GM19025 (cell line): ENCODE measurements around the gene BMPR1B.

ENCODE experiments used
- ATAC-seq: cut with Tn5 transposase; IDR thresholded peaks from one replicate; pipeline ENCODE4 v1.9.1; 2021; ENCODE audit warnings: mild to moderate bottlenecking, low read depth, moderate library complexity; ENCODE audit not compliant: unreplicated experiment

Gene BMPR1B

DNA sequence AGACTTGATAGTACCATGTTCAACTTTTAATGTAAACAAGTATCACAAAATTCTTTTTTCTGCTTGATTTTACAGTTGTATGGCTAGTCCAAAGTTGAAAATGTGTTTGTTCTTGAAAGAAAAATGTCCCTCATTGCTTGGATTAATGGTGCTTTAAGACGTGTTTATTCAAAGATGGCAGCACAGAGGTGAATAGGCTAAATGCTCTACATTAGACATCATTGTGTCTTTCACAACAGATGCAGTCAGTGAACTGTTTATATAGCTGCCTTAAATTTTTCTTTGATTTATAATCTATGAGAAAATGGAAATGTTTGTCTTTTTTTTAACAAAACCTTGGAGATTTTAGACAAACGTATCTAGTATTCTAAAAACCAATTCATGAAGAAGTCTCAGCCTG is 137.3 kb downstream of the BMPR1B start:
- ATAC-seq: no peak

DNA sequence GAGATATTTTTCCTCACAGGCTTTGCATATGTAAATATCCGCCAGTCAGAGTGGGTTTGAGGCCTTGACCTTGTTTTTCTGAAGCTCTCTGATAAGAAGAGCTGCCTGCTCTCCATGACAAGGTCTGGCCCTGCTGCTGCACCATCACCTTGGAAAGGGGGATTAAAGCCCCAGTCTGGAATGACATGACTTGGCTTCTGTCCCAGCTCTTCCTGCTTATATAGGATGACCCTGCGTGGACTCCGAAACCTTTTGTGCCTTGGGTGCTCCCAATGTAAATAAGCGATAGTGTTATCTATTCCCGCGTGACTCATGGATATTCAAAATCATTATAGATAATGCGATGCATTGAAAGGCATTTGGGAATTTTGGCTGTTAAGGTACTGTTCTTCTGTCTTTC is 139.3 kb downstream of the BMPR1B start:
- ATAC-seq: no peak

DNA sequence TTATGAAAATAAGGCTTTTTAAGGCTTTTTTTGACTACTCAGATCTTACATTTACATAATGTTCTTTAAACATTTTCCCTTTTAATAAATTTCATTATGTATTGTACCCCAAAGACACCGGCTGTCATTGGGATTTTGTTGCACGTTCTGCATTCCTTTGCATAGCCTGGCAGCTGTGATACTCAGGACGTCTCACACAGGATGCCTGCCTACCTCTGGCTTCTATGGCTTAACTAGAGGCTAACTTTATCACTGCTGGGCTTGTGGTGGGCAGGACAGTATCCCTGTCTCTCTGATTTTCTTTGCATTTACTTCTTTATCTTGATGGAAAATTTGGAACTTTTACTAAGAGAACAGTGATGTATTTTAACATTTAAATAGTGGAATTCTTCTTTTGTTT is 147.8 kb downstream of the BMPR1B start:
- no peak for ATAC-seq

DNA sequence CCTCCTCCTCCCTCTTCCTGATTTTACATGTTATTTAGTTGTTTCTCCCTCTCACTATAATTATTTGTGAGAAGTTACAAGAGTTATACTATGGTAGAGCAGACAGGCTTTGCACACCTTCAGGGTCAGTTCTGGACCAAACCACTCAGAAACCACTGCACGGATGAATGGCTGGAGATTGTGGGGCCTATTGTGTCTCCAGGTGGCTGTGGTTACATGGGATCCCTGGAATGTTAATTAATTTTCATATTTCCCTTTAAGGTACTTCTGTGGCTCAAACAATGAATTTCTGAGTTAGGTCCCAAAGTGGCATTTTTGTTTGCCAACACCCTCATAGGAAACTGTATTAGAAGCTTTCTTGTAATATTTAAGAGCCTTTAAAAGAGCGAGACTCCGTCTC is 151.9 kb downstream of the BMPR1B start:
- ATAC-seq: no peak

DNA sequence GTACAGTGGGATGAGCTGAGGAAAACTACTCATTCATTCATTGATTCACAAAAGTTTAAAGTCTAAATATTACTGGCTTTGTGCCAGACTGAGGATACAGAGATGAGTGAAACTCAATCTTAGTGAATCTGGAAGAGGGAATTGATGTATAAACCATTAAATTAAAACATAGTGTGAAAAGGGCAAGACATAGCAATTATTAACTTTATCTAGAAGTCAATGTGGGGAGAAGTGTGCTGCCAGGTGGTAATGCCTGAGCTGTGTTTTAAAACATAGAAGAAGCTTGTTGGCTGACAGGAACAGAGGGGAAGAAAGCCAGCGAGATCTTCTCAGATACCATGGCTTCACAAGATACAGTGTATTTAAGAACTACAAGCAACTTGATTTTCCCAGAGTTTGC is 153.4 kb downstream of the BMPR1B start:
- no peak for ATAC-seq

DNA sequence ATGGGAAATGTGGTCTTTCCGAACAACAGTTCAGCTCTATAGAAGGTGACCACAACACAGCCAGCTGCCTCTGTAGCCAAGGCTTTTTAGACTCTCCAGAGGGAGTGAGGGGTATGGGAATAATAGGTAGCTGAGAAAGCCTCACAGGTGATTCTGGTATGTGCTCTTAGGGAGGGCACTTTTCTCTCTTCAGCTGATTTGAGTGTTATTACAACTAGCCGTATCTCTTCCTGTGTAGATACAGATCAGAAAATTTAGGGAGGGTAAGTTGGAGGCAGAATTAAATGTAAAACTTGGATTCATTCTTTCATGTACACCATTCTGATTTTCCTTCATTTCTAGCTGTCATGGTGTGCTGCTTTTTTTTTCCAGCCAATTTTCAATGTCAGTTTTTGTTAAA is 154.9 kb downstream of the BMPR1B start:
- ATAC-seq: no peak

DNA sequence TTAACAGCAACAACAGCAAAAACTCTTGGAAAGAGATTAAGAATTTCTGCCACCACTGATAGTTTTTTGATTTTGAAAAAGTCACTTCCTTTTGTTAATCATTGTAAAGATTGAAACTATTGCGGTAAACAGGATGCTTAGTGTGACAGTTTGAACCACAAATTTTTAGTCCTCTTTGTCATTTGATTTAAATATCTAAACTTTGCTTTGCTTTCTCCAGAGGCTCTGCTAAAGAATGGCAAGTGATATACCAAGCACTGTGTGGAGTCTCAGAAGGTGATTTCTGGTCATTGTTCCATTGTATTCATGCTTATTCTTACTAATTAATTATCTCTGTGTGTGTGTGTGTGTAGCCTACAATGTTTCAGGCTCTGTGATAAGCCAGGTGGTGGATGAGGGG is 155.6 kb downstream of the BMPR1B start:
- ATAC-seq: peak; percentile 65

DNA sequence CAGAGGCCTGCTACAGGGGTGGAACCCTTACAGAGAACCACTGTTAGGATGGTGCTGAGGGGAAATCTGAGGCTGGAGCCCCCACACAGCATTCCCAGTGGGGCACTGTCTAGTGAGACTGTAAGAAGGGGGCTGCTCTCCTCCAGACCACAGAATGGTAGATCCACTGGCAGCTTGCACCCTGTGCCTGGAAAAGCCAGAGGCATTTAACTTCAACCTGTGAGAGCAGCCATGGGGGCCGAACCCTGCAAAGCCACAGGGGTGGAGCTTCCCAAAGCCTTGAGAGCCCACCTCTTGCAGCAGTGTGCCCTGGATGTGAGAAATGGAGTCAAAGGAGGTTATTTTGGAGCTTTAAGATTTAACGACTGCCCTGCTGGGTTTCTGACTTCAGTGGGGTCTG is 159.4 kb downstream of the BMPR1B start:
- no peak for ATAC-seq

DNA sequence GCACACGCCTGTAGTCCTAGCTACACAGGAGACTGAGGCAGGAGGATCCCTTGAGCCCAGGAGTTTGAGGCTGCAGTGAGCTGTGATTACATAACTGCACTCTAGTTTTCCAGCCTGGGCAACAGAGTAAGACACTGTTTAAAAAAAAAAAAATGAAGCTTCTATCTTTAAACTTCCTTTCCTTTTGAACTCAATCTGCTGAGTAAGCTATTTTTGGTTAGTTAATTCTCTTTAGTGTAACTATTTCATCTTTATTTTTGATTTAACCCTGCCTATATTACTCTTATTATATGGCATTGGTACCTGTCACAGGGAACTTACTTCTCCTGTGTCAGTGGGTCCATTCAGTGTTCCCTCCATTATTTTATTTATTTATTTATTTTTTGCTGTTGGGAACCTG is 160.8 kb downstream of the BMPR1B start:
- ATAC-seq: no peak

DNA sequence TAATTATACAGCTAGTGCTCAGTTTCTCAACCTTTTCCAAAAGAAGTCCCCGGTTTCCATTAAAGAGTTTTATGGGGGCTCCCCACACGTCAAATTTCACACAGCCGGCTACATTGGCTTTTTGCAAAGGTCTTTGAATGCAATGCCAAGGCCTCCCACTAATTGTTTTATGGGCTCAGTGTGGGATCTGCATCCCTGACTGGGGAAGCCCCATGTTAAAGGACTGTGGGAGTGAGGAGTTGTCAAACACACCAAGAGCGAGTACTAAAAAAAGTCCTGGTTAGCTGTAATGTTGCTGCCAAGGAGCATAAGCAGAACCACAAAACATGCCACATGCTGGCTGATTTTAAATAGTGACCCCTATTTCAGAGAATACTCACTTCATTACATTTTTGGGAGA is 162.6 kb downstream of the BMPR1B start:
- no peak for ATAC-seq

DNA sequence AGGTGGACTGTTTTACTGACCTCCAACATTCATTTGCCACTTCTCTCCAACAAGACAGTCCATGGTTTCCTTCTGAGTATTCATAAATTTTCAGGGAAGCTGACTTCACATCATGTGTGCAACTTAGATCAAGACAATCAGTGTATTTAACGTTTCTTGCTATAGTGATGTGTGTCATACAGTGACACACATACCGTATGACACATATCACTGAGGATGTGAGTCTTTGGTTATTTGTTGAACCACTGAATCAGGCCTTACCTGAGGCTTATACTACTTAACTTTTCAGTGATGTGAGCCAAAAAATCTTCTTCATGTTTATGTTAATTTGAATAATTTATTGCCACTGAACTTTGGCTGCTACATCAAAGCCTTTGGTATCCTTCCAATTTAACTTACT is 166.8 kb downstream of the BMPR1B start:
- ATAC-seq: no peak

DNA sequence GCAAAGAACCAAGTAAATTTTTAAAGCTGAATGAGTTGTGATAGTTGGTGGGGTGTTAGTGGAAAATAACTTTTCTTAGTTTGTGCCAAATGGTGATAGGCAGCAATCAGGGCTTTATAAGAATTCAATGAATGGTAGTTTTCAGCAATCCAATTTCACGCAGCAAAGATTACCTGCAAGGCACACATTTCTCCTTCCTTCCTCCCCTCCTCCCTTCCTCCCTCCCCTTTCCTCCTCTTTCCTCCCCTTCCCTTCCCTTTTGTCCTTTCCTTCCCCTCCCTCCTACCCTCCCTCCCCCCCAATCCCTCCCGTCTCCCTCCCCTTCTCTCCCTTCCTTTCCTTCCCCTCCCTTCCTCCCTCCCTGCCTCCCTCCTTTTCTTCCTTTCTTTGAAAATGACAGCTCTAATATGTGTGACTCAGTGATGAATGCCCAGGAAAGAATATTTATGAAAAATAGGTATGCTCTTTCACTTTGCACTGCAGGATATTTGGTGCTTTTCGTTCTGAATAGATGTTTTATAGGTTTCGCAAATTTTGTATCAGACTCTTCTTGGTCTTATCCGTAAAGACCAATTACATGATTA is 168.1 kb downstream of the BMPR1B start:
- no peak for ATAC-seq

DNA sequence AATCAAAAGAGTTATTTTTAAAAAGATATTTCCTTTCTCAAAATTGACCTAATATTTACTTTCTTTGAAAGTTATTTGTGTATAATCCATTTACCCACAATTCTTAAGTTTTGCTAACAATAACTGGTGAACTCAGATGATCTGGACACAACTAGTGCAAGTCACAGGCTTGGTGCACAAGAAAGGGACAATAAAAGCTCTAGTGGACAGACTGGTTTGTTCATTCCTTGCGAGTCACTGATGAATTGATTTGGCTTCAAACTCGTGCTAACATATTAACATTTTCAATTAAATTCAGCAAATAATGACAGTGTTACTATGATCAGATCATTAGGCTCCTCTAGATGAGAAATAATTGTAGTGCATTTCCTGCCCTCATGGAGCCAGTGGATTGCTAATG is 169.2 kb downstream of the BMPR1B start:
- no peak for ATAC-seq

DNA sequence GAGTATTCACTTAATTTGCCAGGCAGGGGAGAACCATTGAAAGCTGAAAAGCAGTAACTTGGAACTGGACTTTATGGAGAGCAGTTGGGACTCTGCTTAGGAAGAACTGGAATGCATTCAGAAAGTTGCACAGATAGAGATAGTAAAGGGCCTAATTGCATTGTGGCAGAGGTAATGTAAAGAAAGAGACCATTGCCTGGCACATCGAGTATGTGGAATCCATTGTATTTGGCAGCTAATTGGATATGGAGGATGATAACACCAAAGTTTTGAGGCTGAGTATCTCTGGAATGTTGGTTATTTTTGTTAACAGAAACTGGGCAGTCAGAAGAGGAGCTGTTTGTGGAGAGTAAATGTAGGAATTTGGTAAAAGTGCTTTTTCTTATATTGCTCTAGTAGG is 169.9 kb downstream of the BMPR1B start:
- ATAC-seq: no peak

DNA sequence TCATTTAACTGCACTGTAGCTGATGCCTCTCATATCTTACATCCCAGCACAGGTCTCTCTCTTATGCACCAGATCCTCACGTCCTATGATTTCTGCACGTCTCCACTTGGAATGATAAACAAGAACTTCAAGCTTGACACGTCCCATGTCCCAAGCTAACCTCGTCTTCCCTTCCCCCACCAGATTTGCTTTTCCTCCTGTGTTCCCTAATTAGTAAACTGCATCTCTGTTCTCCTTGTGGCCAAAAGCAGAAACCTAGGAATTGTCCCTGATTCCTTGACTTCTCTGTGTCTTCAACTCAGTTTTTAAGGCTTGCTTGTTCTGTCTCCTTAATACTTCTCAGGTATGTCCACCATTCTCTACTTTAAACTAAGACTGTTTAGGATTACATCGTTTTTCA is 171.9 kb downstream of the BMPR1B start:
- no peak for ATAC-seq

DNA sequence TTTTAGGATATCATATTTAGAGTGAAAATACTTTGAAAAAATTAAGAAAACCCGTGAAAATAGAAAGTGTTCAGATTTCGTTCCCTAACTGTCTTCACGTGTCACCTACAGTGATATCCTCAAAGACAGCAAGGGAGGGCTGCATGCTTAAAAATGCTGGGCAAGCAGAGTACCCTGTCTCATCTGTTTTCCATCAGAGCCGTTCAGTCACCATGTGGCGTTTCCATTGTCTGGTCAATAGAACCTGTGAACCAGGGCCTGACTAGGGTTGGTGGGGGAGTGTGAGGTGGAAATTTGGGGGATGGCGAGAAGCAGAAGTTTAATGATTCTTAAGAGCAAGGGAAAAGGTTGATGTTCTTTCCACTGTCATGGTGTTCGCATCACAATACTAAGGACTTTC is 173.9 kb downstream of the BMPR1B start:
- no peak for ATAC-seq

DNA sequence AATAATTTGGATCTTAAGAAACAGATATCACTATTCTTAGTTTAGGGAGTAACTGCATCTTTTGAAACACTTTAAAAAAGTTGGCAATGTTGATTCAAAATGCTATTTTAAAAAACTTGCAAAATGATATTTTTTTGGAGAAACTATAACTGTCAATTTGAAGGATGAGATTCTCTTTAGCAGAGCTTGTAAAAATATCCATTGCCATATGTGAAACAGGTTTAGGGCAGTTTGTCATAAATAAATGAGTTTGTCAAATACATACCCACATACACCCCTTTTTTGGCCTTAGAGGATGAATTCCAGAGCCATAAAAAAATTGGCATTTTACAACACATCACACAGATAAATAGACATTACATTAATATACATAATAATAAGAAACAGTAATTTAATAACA is 174.6 kb downstream of the BMPR1B start:
- ATAC-seq: no peak

DNA sequence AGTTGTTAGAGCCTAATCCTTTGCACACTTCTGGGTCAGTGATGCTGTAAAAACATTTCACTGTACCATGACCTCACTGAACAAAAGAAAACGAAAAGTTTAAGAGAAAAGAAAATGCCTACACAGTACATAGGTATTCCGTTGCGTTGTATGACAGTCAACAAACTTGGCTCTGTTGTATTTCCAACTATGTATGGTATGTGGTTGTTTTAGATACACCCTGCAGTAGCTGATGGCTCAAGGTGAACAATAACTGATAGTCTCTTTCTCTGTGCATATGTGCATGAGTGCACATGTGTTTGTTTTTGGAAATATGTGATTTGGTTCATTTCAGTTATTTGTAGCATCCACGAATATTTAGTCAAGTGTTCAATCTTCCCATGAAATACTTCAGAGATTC is 176.0 kb downstream of the BMPR1B start:
- ATAC-seq: no peak

DNA sequence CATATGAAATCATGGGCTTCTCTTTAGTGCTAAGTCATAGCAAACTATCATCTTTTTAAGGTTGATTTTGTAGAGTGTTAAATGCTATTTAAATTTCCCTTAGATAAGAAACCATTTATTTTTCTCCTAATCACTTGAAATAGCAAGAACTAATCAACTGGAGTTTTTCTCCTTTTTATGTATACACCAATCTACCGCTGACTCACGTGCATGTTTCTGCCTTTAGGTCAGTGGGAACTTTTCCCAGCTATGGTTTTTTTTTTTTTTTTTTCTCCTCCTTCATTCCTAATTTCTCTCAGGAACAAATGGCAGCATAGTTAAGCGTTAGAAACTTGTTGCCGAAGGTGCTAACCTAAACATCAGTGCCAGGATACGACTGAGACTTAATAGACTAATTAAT is 176.4 kb downstream of the BMPR1B start:
- no peak for ATAC-seq

DNA sequence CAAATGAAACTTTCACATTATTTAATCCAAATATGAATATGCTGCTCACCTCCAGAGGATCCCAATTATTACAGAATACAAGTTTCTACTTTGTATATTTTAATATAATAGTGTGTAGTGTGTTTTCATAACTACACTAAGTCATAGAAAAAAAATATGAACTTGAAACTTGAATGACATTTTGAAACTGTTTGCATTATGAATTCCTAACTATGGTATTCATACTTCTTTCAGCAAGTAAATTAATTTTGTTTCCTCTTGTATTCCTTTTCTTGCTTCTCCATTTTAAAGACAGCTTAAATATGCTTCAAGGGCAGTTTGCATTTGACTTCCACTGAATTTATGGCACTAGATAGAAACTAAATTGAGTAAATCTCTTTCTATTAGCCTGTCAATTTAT is 177.1 kb downstream of the BMPR1B start:
- no peak for ATAC-seq

DNA sequence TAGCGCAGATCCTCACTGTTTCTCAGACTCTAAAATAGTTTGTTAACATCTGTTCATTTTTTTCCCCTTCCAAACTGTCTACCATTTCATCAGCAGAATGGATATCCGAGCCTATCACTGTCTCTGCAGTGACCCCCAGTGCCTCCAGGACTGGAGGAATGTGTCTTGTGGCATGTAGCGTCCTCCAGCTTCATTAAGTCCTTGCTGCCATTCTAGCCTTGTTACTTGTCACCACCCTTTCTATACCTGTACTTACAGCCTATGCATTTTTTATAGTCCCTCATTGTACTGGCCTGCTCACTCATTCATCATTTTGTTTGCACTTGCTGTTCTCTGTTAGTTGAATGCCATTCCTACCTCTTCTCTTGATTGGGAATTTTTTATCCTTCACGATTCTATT is 179.1 kb downstream of the BMPR1B start:
- no peak for ATAC-seq

DNA sequence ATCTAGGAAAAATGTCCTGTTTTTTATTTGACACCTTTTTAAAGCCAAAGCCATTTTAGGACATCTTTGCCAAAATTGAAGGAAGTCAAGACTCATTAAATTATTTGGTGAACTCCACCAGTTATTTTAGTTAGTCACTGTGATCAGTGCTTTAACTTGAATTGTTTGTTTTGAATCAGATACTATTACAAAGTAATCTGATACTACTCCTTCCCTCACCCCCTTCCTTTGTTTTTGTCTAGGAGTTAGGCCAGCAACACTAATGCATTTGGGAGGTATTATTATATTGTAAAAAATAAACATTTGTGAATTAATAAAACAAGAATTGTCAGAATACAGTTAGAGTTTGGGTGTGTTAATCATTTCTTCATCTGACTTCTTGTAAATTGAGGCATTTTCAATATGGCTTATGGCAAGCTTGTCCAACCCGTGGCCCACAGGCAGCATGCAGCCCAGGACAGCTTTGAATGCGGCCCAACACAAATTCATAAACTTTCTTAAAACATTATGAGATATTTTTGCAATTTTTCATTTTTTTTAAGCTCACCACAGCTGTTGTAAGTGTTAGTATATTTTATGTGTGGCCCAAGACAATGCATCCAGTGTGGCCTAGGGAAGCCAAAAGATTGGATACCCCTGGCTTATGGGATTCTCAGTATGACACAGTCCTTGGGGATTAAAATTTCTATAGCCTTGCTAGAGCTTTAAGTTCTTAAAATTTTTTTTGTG is 182.2 kb downstream of the BMPR1B start:
- no peak for ATAC-seq

DNA sequence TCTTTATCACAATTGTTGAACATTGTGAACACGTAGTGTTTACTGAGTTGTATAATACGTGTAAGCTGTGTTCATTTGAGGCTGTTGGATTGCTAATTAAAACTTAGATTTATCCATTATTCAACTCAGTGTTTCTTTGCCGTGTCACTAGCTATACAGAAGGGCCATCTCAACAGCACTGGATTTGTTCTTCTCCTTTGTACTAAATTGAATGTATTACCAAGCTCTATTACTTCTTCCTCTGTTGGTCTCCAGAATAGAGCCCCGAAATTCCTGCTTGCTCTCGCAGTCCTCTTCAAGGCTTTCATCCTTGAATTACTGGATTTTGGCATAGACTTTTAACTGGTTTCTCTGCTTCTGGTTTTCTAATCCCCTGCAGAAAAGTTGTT is 182.8 kb downstream of the BMPR1B start:
- ATAC-seq: no peak
